ENCODE results near the gene CGN.
A peak's percentile ranks its signal among the peaks of the same experiment; 100 is the strongest.

CGN gene

GRCh38 chr1:151556052-151556451 is 44.9 kb downstream of the CGN start:
- no peaks in the 10 kb centered on the region for H3K4me1 ChIP-seq (ENCODE audit: control insufficient read depth, insufficient read depth, low read length)
- ChIA-PET POLR2A (interaction anchor here (0.6 kb wide), 1 partner anchor 12 kb away, joined by 3 read pairs; no protein-coding TSS in a partner anchor), CTCF (interaction anchor here (0.6 to 0.9 kb wide), 3 partner anchors 38 to 483 kb away, joined by 3 read pairs; no protein-coding TSS in a partner anchor)
- H3K36me3 ChIP-seq (ENCODE audit: control insufficient read depth in 2 of 2, insufficient read depth in 1 of 2, low read length in 2 of 2), result no peaks in the 10 kb centered on the region; a peak in 1 of 3 replicates
- TF ChIP-seq IKZF3 (tag by site-specific recombination; IDR thresholded peaks at IDR 0.05) (0 out of 2 replicates have a peak, but pooled peaks have one; percentile 13), MYNN (tag by site-specific recombination; IDR thresholded peaks at IDR 0.05; ENCODE audit: borderline replicate concordance) (no peak), ZNF146 (tag by site-specific recombination; IDR thresholded peaks at IDR 0.05) (peak; percentile 93), PRDM1 (tag by site-specific recombination; IDR thresholded peaks at IDR 0.05) (peak; percentile 97), ZNF121 (tag by site-specific recombination; IDR thresholded peaks at IDR 0.05) (no peak)
- H3K9me3 ChIP-seq (ENCODE audit: control insufficient read depth, insufficient read depth, low read depth, low read length), result no peaks in the 10 kb centered on the region
- H3K4me3 ChIP-seq (ENCODE audit: low read depth, low read length), result no peak overlapping the region
- no peak overlapping the region for H3K27ac ChIP-seq (ENCODE audit: extremely low read depth, low read depth, low read length)

GRCh38 chr1:151562661-151563060 is 51.5 kb downstream of the CGN start:
- Histone ChIP-seq H3K36me3 (ENCODE audit: control insufficient read depth in 2 of 2, insufficient read depth in 1 of 2, low read length in 2 of 2) (peaks cover 17 to 47% of the 10 kb centered on the region in 2 experiments), H3K4me3 (ENCODE audit: low read depth, low read length) (no peak overlapping the region), H3K9me3 (ENCODE audit: control insufficient read depth, insufficient read depth, low read depth, low read length) (no peaks in the 10 kb centered on the region), H3K27ac (ENCODE audit: extremely low read depth, low read depth, low read length) (no peak overlapping the region), H3K4me1 (ENCODE audit: control insufficient read depth, insufficient read depth, low read length) (no peaks in the 10 kb centered on the region)
- POLR2A ChIA-PET, result interaction anchor here (0.7 kb wide), 1 partner anchor 23 kb away, joined by 3 read pairs; no protein-coding TSS in a partner anchor
- CTCF ChIA-PET, result no interaction called here
- no peak for TF ChIP-seq ZNF449 (tag by site-specific recombination; IDR thresholded peaks at IDR 0.05)

- TF ChIP-seq MYNN (tag by site-specific recombination; IDR thresholded peaks at IDR 0.05; ENCODE audit: borderline replicate concordance) (no peak), ZSCAN23 (tag by site-specific recombination; IDR thresholded peaks at IDR 0.05) (no peak), HOXA7 (CRISPR knock-in tag; IDR thresholded peaks at IDR 0.05; ENCODE audit: borderline replicate concordance) (no peak), PRDM4 (tag by site-specific recombination; IDR thresholded peaks at IDR 0.05) (no peak), ZNF16 (tag by site-specific recombination; IDR thresholded peaks at IDR 0.05; ENCODE audit: low read depth) (no peak)
- H3K36me3 ChIP-seq (ENCODE audit: control insufficient read depth in 2 of 2, insufficient read depth in 1 of 2, low read length in 2 of 2), result peaks cover 22 to 53% of the 10 kb centered on the region in 2 experiments
- no peaks in the 10 kb centered on the region for H3K9me3 ChIP-seq (ENCODE audit: control insufficient read depth, insufficient read depth, low read depth, low read length)
- ChIA-PET CTCF (interaction anchor here (1.3 kb wide), 1 partner anchor 30 kb away, joined by 3 read pairs; no protein-coding TSS in a partner anchor), POLR2A (interaction anchor here (1.4 kb wide), 1 partner anchor 23 kb away, joined by 5 read pairs; the partner anchor contains the start of gene TUFT1)
- no peak overlapping the region for H3K4me3 ChIP-seq (ENCODE audit: low read depth, low read length)
- no peak overlapping the region for H3K27ac ChIP-seq (ENCODE audit: extremely low read depth, low read depth, low read length)
- H3K4me1 ChIP-seq (ENCODE audit: control insufficient read depth, insufficient read depth, low read length), result no peaks in the 10 kb centered on the region
Measured at GRCh38 chr1:151563376-151563775, 52.2 kb downstream of the CGN start.

GRCh38 chr1:151565502-151566189 is 54.5 kb downstream of the CGN start:
- H3K9me3 ChIP-seq (ENCODE audit: control insufficient read depth, insufficient read depth, low read depth, low read length), result no peaks in the 10 kb centered on the region
- no peak overlapping the region for H3K4me3 ChIP-seq (ENCODE audit: low read depth, low read length)
- TF ChIP-seq ZNF366 (tag by site-specific recombination; conservative IDR thresholded peaks at IDR 0.05) (peak; percentile 63), ZNF629 (tag by site-specific recombination; IDR thresholded peaks at IDR 0.05) (no peak), PRDM1 (tag by site-specific recombination; IDR thresholded peaks at IDR 0.05) (peak; percentile 81), ZNF664 (tag by site-specific recombination; IDR thresholded peaks at IDR 0.05) (no peak), ZNF518A (tag by site-specific recombination; conservative IDR thresholded peaks at IDR 0.05; ENCODE audit: low read depth) (no peak), SP3 (tag by site-specific recombination; IDR thresholded peaks at IDR 0.05) (no peak)
- ChIA-PET CTCF (interaction anchor here (0.7 kb wide), 1 partner anchor 47 kb away, joined by 3 read pairs; no protein-coding TSS in a partner anchor), POLR2A (interaction anchor here (0.6 kb wide), 2 partner anchors 26 to 127 kb away, joined by 3 read pairs; partner anchors contain the start of gene TUFT1)
- H3K27ac ChIP-seq (ENCODE audit: extremely low read depth, low read depth, low read length), result no peak overlapping the region
- peaks cover 22 to 74% of the 10 kb centered on the region in 2 experiments for H3K36me3 ChIP-seq (ENCODE audit: control insufficient read depth in 2 of 2, insufficient read depth in 1 of 2, low read length in 2 of 2)
- no peaks in the 10 kb centered on the region for H3K4me1 ChIP-seq (ENCODE audit: control insufficient read depth, insufficient read depth, low read length)

All from HEK293 (cell line).